OCI-LY1 (cell line): ENCODE results near the gene SPRY4.

Experiments
- H2AFZ ChIP-seq: fragments of 200-600 bp; sonication (generic), shearing (Covaris generic); 2 replicates; pipeline ENCODE4 v1.6.0; 2014; ENCODE audit warnings: antibody characterized with exemption, mild to moderate bottlenecking, low read length
- H3F3A ChIP-seq: fragments of 200-600 bp; sonication (generic), shearing (Covaris generic); 2 replicates; pipeline ENCODE4 v1.6.0; 2014; ENCODE audit warnings: mild to moderate bottlenecking, antibody characterized with exemption, low read length, moderate library complexity; ENCODE audit not compliant: insufficient read depth
- H3K27ac ChIP-seq: fragments of 200-600 bp; sonication (generic); 2 replicates; pipeline ENCODE4 v1.5.1; 2014; ENCODE audit warnings: low read length, mixed run types, mild to moderate bottlenecking, low read depth; ENCODE audit not compliant: poor library complexity, severe bottlenecking
- H3K27me3 ChIP-seq: fragments of 200-600 bp; sonication (generic); 2 replicates; pipeline ENCODE4 v1.6.0; 2014; ENCODE audit warnings: antibody characterized with exemption, mild to moderate bottlenecking, low read length, moderate library complexity; ENCODE audit not compliant: insufficient read depth
- H3K36me3 ChIP-seq: fragments of 200-600 bp; sonication (generic); 2 replicates; pipeline ENCODE4 v1.6.1; 2014; ENCODE audit warnings: mild to moderate bottlenecking, antibody characterized with exemption, low read length, moderate library complexity, mixed read lengths; ENCODE audit not compliant: insufficient read depth
- H3K4me1 ChIP-seq: fragments of 200-600 bp; sonication (generic); 2 replicates; pipeline ENCODE4 v1.5.1; 2014; ENCODE audit warnings: mild to moderate bottlenecking, low read length, moderate library complexity; ENCODE audit not compliant: insufficient read depth, severe bottlenecking
- H3K4me2 ChIP-seq: fragments of 200-600 bp; sonication (generic), shearing (Covaris generic); 2 replicates; pipeline ENCODE4 v1.6.1; 2014; ENCODE audit warnings: low read length
- H3K4me3 ChIP-seq: fragments of 200-600 bp; sonication (generic); 2 replicates; pipeline ENCODE4 v1.5.1; 2014; ENCODE audit warnings: low read length, low read depth, mild to moderate bottlenecking, mixed read lengths; ENCODE audit not compliant: poor library complexity, severe bottlenecking
- H3K79me2 ChIP-seq: fragments of 200-600 bp; shearing (Covaris generic); 2 replicates; pipeline ENCODE4 v1.6.1; 2016; ENCODE audit warnings: mixed run types, low read length, mixed read lengths; ENCODE audit not compliant: insufficient read depth
- H3K9ac ChIP-seq: fragments of 200-600 bp; sonication (generic), shearing (Covaris generic); 2 replicates; pipeline ENCODE4 v1.6.1; 2014; ENCODE audit warnings: mild to moderate bottlenecking, low read length, mixed read lengths
- H3K9me2 ChIP-seq: fragments of 200-600 bp; sonication (generic), shearing (Covaris generic); 2 replicates; pipeline ENCODE4 v1.6.1; 2014; ENCODE audit warnings: low read depth, mild to moderate bottlenecking, low read length, mixed read lengths
- H3K9me3 ChIP-seq: fragments of 200-600 bp; shearing (Covaris generic); 2 replicates; pipeline ENCODE4 v1.6.1; 2014; ENCODE audit warnings: low read length, mixed read lengths
- H4K20me1 ChIP-seq: fragments of 200-600 bp; sonication (generic), shearing (Covaris generic); 2 replicates; pipeline ENCODE4 v1.6.0; 2016; ENCODE audit warnings: mild to moderate bottlenecking, low read length; ENCODE audit not compliant: insufficient read depth
- CTCF ChIP-seq: fragments of 200-600 bp; sonication (generic), shearing (Covaris generic); IDR thresholded peaks from 2 replicates; pipeline ENCODE4 v1.5.1; 2017; ENCODE audit warnings: mild to moderate bottlenecking, antibody characterized with exemption, low read length, moderate library complexity, mixed read lengths
- EZH2 ChIP-seq: fragments of 200-600 bp; sonication (generic), shearing (Covaris generic); IDR thresholded peaks from 2 replicates; pipeline ENCODE4 v1.8.0; 2017; ENCODE audit warnings: borderline replicate concordance, mixed run types, mild to moderate bottlenecking, antibody characterized with exemption, low read length, moderate library complexity, mixed read lengths

The SPRY4 gene

DNA sequence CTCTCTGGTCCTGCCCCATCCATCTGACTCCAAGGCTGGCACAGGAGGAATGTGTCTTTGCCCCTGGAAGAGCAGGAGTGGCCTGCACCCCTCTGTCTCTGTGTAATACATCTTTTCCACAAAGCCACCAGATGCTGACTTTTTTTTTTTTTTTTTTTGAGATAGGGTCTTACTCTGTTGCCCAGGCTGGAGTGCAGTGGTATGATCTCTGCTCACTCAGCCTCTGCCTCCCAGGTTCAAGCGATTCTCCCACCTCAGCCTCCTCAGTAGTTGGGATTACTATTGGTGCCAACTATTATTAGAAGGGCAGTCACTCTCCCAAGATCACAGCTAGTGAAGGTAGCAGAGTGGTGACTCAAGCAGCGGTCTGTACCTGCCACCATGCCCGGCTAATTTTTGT lies 19.6 kb downstream of the SPRY4 start:
- H3K4me3 ChIP-seq, result no peak overlapping the region
- TF ChIP-seq EZH2 (no peak), CTCF (no peak)
- no peaks in the 10 kb centered on the region for H3K79me2 ChIP-seq
- H3K9me3 ChIP-seq, result no peaks in the 10 kb centered on the region
- no peak overlapping the region for H3K9ac ChIP-seq
- H3K4me2 ChIP-seq, result no peak overlapping the region
- H3K27me3 ChIP-seq, result 0 out of 2 replicates have a peak, but pooled peaks cover 5% of the 10 kb centered on the region
- no peaks in the 10 kb centered on the region for H3F3A ChIP-seq
- no peaks in the 10 kb centered on the region for H3K4me1 ChIP-seq
- no peaks in the 10 kb centered on the region for H3K9me2 ChIP-seq
- H3K36me3 ChIP-seq, result no peaks in the 10 kb centered on the region
- no peak overlapping the region for H3K27ac ChIP-seq
- no peak overlapping the region for H2AFZ ChIP-seq
- H4K20me1 ChIP-seq, result no peaks in the 10 kb centered on the region

GRCh38 chr5:142304013-142304701 lies 20.7 kb downstream of the SPRY4 start:
- Histone ChIP-seq H3K9me3 (no peaks in the 10 kb centered on the region), H3K36me3 (no peaks in the 10 kb centered on the region), H3K4me1 (no peaks in the 10 kb centered on the region), H4K20me1 (no peaks in the 10 kb centered on the region), H2AFZ (no peak overlapping the region), H3F3A (no peaks in the 10 kb centered on the region), H3K4me3 (no peak overlapping the region), H3K9me2 (no peaks in the 10 kb centered on the region), H3K27ac (no peak overlapping the region), H3K4me2 (no peak overlapping the region), H3K79me2 (no peaks in the 10 kb centered on the region), H3K27me3 (no peaks in the 10 kb centered on the region), H3K9ac (no peak overlapping the region)
- TF ChIP-seq CTCF (no peak), EZH2 (no peak)

- Histone ChIP-seq H3K27ac (no peak overlapping the region), H3K9me2 (no peaks in the 10 kb centered on the region), H3K9ac (no peak overlapping the region), H3K4me3 (no peak overlapping the region), H3K27me3 (no peaks in the 10 kb centered on the region), H3K79me2 (no peaks in the 10 kb centered on the region), H2AFZ (no peak overlapping the region), H3K9me3 (no peaks in the 10 kb centered on the region), H3K4me2 (no peak overlapping the region), H3K4me1 (no peaks in the 10 kb centered on the region), H3K36me3 (no peaks in the 10 kb centered on the region), H4K20me1 (no peaks in the 10 kb centered on the region), H3F3A (no peaks in the 10 kb centered on the region)
- TF ChIP-seq EZH2 (no peak), CTCF (no peak)
These were observed 21.3 kb downstream of the SPRY4 start for GRCh38 chr5:142303565-142303964.
